Inflammatory macrophage treated with lipopolysaccharide for 1 hour (primary cell): ENCODE results near the gene LINC00305.

Experiments
- DNase-seq, 2 donors: peaks; one replicate each; pipeline ENCODE4 v3.0.0-alpha.2; 2020 to 2022

The LINC00305 gene

DNA sequence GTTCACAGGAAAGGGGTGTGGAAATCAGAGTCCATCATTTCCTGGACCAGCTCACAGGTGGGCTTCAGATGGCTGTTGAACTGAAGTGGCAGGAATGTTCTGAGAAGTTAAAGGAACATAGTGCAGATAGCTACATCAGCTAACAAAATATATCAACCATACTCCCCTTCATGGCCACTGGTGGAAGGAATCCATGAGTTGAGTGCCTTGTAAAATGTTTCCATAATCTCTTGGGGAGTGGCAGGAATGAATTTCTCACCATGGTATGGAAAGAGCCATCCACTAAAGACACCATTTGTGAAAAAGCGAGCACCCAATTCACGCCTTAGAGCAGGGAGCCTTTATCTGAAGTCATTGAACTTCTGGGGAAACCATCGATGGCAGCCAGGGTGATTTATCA is at the start of gene LINC00305:
Gene LINC00305, minus strand, starts transcription at position 101 of the 400 bp plus-strand sequence.
- DNase-seq: no peak

DNA sequence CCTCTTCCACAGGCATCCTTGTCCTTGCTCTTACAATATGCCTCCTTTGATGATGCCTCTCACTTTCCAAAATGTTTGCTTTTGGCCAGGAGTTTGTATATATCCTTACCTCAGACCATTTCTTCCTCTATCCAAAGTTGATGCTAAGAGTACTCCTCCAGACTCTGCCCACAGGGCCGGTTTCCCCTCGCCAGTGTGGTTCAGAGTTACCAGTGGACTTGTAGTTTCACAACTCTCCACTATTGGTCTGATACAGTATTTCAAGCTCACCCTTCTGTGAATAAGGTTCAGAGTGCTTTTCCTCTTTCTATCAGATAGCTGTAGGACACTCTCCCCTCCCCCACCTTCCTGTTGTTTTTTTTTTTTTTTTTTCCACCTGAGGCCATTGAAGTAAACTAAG is 42.2 kb upstream of the LINC00305 start:
- DNase-seq: no peak

DNA sequence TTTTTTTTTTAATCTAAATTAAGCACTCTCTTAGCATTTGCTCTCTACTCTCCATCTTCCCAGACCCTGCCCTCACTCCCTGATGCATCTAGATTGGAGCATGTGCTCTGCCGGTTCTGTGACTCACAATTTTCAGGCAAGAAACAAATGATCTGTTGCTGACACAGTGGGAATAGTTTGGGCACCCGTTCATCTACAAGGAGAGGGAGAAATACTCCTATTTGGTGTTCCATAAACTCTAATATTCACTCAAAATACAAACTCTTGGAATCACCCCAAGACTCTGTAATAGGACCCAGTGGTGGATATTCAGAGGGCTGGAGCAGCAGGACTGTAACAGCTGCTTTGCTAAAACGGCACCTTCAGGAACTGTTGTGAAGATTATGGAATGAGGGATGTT is 37.1 kb upstream of the LINC00305 start:
- no peak for DNase-seq

GRCh38 chr18:64183665-64184064 is 34.8 kb upstream of the LINC00305 start:
- no peak for DNase-seq

- no peak for DNase-seq
Observed at GRCh38 chr18:64180617-64181016, 31.7 kb upstream of the LINC00305 start.

DNA sequence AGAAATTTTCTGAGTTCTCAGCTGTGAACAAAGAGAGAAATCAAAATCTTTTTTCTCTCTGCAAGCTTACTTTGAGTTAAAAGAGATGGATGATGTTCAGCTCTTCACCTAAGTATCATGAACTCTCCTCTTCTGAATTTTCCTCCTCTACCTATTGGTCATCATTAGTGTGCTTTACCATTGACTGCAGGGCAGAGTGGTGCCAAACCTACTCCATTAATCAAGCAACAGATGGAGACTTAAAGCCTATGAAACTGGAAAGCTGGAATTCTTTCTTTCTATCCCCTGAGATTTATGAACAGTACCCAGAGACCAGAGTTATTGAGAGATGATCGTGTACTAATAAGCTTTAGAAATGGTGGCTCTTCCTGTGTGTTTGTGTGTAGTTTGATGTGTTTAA is 31.3 kb upstream of the LINC00305 start:
- DNase-seq: no peak

- DNase-seq: no peak
Observed at GRCh38 chr18:64179556-64180080, 30.7 kb upstream of the LINC00305 start.

DNA sequence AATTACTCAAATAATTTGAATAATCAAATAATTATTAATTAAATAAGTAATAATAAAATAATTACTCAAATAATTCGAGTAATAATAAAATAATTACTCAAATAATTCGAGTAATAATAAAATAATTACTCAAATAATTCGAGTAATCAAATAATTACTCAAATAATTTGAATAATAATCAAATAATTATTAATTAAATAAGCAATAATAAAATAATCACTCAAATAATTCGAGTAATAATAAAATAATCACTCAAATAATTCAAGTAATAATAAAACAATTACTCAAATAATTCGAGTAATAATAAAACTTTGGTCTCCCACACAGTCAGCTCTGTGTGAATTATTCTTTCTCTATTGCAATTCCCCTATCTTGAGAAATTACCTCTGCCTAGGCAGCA is 30.0 kb upstream of the LINC00305 start:
- DNase-seq: no peak

DNA sequence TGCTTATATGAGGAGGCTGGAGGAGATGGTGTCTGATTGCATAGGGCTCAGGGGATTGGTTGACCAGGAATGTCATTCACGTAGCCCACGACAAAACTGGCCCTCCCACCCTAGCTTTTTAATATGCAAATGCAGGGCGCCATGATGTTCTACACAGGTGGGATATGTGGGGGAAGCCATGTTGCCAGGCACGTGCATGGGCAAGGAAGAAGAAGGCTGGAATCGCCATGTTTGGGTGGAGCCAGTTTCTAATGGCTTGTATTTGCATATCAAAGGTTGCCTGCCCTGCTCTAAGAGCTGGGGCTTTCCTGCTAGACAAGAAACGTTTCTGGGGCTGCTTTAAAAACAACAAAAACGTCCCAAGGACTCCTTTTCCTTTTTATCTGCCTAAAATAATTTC is 26.5 kb upstream of the LINC00305 start:
- DNase-seq: no peak

- DNase-seq: no peak
Observed at GRCh38 chr18:64171576-64171975, 22.7 kb upstream of the LINC00305 start.

- no peak for DNase-seq
Observed at GRCh38 chr18:64167408-64167925, 18.6 kb upstream of the LINC00305 start.

DNA sequence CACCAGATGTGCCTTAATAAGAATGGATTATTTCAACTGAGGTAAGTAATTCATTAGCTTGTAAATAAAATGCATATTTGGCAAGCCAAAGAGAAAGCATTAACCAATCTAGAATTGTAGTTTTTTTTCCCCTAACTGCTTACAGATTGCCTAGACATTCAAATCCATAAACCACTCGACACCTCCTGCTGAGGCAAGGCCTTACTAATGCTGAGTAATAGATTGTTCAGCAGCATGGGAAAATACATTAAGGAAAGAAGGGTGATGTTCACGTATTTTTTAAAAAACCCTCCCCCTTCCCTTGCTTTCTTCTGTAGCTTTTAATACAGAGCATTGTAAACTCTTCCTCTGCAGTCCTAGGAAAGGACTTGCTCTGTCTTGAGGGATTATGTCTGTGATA is 17.0 kb upstream of the LINC00305 start:
- no peak for DNase-seq

- DNase-seq: no peak
Observed at GRCh38 chr18:64164883-64165282, 16.0 kb upstream of the LINC00305 start.

DNA sequence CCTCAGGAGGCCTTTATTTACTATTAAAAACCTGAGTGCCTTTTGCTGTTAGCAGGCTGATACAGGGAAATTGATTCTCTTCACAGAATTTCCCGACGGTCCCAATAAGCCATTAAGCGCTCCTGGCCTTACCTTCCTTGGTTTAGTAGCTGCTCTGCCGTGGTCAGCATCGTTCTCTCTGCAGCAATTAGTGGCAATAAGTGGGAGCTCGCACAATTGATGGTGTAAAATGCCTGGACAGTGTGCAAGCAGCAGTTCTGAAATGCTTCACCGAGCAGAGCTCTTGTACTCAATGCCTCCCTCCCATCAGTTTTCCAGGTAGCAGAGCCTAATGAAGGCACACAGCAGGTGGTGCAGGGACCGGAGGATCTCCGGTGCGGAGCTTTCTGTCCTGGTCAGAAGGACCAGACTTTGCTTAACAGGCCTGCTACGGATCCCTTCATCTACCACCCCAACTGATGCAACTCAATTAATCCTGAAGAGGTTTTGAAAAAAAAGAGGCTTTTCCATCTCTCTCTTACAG is 1.1 kb upstream of the LINC00305 start:
- DNase-seq: no peak

DNA sequence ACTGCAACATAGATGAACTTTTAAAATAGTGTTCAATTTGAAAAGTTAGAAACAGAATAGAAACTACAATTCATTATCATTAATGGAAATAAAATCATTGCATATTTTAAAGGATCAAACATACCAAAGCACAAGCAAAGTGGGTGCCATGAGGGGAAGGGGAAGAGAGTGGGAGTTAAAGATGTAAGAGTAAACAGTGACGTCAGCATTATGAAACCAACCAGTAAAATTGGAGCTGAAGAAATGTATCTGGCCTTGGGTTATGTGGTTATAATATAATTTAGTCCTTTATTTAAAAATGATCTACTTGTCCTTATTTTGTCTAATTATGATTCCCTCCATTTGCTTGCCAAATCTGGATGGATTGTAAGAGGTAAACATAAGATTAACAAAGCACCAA is 6.0 kb downstream of the LINC00305 start:
- DNase-seq: no peak

DNA sequence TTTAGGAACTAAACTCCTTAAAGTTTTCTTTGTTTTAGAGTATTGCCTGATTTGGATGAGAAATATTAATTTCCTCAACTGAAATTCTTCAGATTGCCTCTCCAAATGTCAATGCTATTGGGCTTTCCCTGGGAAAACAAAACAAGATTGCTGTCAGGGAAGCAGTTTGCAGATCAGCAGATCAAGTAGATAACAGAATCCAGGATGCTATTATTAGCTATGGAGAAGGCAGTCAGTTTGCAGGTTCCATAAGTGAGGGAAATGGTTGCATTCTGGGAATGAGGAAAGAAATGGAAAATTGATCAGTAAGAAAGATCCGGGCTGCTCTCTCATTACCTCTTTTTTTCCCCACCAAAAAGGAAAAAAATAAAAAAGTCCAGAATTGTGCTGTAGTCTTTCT is 11.0 kb downstream of the LINC00305 start:
- DNase-seq: no peak

GRCh38 chr18:64134044-64134747 is 14.7 kb downstream of the LINC00305 start:
- DNase-seq: no peak

DNA sequence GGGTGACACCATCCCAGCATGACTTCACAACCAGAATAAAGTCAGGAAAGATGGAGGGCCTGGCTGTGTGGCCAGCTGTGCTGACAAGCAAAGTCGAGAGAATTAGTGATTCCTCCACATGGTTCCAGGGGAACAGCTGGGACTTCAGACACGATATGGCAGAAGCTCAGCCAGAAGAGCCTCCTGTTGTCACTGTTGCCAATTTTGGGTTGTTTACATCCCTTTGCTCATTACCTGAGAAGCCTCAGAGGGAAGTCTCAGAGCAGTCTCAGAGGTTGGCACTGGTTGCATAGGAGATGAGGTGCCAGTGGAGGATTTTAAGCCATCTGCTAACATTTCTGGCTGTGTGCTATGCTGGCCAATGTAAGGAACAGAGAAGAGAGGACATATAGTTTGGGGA is 16.0 kb downstream of the LINC00305 start:
- DNase-seq: no peak

DNA sequence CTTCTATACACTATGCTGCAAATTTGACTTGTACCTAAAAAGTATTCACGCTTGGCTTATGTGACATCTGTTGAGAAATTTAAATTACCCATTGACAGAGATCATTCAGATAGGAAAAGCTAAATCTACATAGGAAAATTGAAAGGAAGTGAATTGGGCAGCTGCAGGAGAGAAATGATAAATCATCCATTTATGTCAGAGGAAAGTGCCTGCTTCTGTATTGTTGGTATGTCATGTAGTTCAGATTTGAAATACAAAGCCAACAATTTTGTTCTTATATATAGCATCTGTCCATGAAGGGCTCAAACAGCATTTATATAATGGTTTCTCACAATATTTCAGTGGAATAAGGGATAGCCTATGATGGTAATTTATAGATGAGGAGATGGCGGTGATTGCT is 17.6 kb downstream of the LINC00305 start:
- no peak for DNase-seq

DNA sequence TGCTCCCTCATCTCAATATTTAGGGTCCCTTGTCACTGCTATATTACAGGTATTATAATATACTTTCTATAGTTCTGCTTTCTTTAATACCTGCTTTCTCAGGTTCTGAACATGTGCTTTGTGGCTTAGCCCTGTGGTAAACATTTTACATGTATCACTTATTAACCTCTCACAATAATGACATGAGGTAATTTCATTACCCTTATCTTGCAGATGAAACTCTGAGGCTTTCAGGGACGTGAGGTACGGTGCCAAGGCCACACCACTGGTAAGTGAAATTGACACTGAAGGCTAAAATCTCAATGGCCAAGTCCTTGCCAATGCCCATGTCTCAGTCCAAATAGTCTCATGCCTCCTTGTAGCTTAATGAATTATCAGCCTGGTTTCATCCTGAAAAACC is 21.7 kb downstream of the LINC00305 start:
- no peak for DNase-seq

DNA sequence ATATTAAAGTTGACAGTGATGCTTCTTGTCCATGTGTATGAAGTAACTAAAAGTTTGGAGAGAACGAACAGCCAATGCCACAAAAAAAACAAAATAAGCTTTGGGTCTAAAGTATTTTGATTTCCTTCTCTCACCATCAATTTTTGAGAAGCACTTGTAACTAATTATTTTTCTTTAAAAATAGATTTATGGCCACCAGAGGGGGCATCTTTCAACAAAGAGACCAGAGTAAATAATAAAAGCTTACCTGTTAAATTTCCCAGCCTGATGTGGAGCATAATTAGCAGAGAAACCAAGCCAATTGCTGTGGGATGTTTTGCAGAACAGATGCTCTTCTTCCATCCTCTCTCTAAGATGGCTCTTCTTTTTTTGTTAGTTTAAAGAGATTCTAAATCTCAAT is 29.0 kb downstream of the LINC00305 start:
- DNase-seq: no peak

DNA sequence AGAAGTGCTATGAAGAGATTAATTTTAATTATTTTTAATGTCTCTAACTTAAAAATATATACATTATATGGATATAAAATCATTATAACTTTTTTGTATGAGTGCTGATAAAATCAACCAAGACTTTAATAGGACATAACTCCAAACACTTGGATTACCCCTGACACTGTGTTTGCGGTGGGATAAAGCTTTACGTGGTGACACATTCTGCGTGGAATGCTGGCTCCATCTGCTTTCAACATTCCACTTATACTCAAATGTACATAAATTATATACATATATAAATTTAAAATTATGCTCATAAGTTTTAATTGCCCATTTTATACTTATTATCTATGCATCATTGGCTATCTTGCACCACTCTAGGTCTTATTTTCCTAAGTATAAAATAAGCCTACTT is 30.5 kb downstream of the LINC00305 start:
- no peak for DNase-seq

DNA sequence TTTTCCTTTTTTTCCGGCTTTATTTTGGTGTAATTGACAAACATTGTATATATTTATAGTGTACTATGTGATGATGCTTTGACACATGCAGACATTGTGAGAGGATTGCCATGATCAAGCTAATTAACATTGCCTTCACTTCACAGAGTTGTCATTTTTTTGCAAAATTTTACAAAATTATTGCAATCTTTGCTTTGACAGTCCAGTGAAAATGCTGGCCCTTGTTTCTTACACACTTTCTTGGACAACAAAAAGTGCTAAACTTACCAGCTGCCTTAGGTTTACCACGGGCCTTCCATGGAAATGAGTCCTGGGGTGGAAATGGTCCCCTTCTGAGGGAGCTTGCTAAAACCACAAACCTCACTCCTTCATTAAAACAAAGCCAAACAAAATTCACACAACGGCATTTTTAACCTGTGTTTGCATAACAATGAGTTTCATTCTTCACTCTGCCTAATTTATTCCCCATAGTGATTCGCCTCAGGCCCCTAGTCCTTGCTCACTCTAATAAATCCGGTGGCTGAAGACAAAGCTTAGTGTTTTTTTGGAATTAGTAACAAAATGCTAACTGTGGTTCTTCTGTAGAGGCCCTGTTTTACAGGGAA is 32.2 kb downstream of the LINC00305 start:
- DNase-seq: no peak

DNA sequence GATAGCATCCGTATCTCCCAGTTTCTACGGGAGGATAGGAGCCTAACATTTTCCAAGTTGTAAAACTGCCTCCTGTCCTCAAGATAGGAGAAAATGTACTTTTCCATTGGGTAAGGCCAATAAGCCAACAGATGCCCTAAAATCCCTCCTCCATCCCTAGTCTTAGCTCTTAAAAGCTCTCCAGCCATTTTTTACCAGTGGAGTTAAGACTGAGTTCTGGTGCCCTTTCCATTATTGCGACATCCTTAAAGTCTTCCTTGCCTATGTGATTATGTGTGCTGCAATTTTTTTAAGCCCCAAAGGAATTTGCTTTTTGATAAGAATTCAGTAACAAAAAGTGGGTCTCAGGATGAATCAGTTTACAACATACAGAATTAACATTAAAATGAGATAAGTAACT is 33.0 kb downstream of the LINC00305 start:
- DNase-seq: peak in 1 of 2 donors; percentile 4
